Measurements from ENCODE around the gene ADAMTS7. TPM values are rescaled to one million over a fixed set of nuclear protein-coding genes. Genes with fewer than 3 reads are reported as not detected.
"Not testable (repeated sequence)": the region's sequence is repeated elsewhere in the genome, so short reads cannot be mapped to it uniquely, and the experiment has no call there.

The ADAMTS7 gene
- total RNA-seq, 1 experiment from 2014 or later: 10.7 TPM

GRCh38 chr15:78854833-78855372 is 43.6 kb upstream of the ADAMTS7 start:
- ChIA-PET CTCF (interaction anchor here (0.6 kb wide), 1 partner anchor 58 kb away, joined by 3 read pairs; no protein-coding TSS in a partner anchor), POLR2A (no interaction called here)
- TF ChIP-seq, protein P1, sequence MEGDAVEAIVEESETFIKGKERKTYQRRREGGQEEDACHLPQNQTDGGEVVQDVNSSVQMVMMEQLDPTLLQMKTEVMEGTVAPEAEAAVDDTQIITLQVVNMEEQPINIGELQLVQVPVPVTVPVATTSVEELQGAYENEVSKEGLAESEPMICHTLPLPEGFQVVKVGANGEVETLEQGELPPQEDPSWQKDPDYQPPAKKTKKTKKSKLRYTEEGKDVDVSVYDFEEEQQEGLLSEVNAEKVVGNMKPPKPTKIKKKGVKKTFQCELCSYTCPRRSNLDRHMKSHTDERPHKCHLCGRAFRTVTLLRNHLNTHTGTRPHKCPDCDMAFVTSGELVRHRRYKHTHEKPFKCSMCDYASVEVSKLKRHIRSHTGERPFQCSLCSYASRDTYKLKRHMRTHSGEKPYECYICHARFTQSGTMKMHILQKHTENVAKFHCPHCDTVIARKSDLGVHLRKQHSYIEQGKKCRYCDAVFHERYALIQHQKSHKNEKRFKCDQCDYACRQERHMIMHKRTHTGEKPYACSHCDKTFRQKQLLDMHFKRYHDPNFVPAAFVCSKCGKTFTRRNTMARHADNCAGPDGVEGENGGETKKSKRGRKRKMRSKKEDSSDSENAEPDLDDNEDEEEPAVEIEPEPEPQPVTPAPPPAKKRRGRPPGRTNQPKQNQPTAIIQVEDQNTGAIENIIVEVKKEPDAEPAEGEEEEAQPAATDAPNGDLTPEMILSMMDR (IDR thresholded peaks at IDR 0.05; ENCODE audit: unreplicated experiment): no peak
- BruUV-seq (replicated peaks): no TSS peak
- Mint-ChIP-seq H3K9me3 (ENCODE audit: unreplicated experiment) (no peaks in the 10 kb centered on the region), H3K27ac (ENCODE audit: low read depth, unreplicated experiment) (no peak overlapping the region), H3K4me3 (ENCODE audit: unreplicated experiment) (no peak overlapping the region), H3K36me3 (ENCODE audit: insufficient read depth, unreplicated experiment) (peaks cover 4% of the 10 kb centered on the region), H3K27me3 (ENCODE audit: insufficient read depth, unreplicated experiment) (no peaks in the 10 kb centered on the region), H3K4me1 (ENCODE audit: insufficient read depth, unreplicated experiment) (no peaks in the 10 kb centered on the region)
- intact Hi-C loops (cut with micrococcal nuclease): no loop called here
- no peak for DNase-seq (ENCODE audit: unreplicated experiment)

DNA sequence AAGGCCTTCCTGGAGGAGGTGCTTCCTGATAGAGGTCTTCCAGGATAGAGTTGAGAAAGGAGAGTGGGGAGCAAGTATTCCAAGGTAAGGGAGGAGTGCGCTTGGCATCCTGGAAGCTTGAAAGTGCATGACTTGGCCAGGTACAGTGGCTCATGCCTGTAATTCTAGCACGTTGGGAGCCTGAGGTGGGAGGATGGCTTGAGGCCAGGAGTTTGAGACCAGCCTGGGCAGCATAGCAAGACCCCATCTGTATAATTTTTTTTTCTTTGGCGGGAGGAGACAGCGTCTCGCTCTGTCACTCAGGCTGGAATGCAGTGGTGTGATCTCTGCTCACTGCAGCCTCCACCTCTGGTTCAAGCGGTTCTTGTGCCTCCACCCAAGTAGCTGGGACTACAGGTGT is 42.2 kb upstream of the ADAMTS7 start:
- CTCF ChIA-PET: no interaction called here
- TF ChIP-seq, protein P1 (IDR thresholded peaks at IDR 0.05; ENCODE audit: unreplicated experiment): no peak
- Mint-ChIP-seq H3K36me3 (ENCODE audit: insufficient read depth, unreplicated experiment) (no peaks in the 10 kb centered on the region), H3K4me1 (ENCODE audit: insufficient read depth, unreplicated experiment) (no peaks in the 10 kb centered on the region), H3K27me3 (ENCODE audit: insufficient read depth, unreplicated experiment) (no peaks in the 10 kb centered on the region), H3K27ac (ENCODE audit: low read depth, unreplicated experiment) (no peak overlapping the region), H3K4me3 (ENCODE audit: unreplicated experiment) (no peak overlapping the region), H3K9me3 (ENCODE audit: unreplicated experiment) (no peaks in the 10 kb centered on the region)
- POLR2A ChIA-PET: no interaction called here
- no peak for DNase-seq (ENCODE audit: unreplicated experiment)
- BruUV-seq (replicated peaks): no TSS peak
- intact Hi-C loops (cut with micrococcal nuclease): no loop called here

GRCh38 chr15:78850941-78851755 is 39.9 kb upstream of the ADAMTS7 start:
- H3K4me1 Mint-ChIP-seq (ENCODE audit: insufficient read depth, unreplicated experiment): no peaks in the 10 kb centered on the region
- H3K27ac Mint-ChIP-seq (ENCODE audit: low read depth, unreplicated experiment): no peak overlapping the region
- BruUV-seq (replicated peaks): no TSS peak
- H3K36me3 Mint-ChIP-seq (ENCODE audit: insufficient read depth, unreplicated experiment): no peaks in the 10 kb centered on the region
- TF ChIP-seq, protein P1 (IDR thresholded peaks at IDR 0.05; ENCODE audit: unreplicated experiment): no peak
- ChIA-PET POLR2A (no interaction called here), CTCF (interaction anchor here (0.6 to 0.9 kb wide), 3 partner anchors 100 to 1922 kb away, joined by 3 to 4 read pairs (median 3); no protein-coding TSS in a partner anchor)
- H3K27me3 Mint-ChIP-seq (ENCODE audit: insufficient read depth, unreplicated experiment): no peaks in the 10 kb centered on the region
- no peaks in the 10 kb centered on the region for H3K9me3 Mint-ChIP-seq (ENCODE audit: unreplicated experiment)
- intact Hi-C loops (cut with micrococcal nuclease): no loop called here
- no peak overlapping the region for H3K4me3 Mint-ChIP-seq (ENCODE audit: unreplicated experiment)
- DNase-seq (ENCODE audit: unreplicated experiment): no peak

DNA sequence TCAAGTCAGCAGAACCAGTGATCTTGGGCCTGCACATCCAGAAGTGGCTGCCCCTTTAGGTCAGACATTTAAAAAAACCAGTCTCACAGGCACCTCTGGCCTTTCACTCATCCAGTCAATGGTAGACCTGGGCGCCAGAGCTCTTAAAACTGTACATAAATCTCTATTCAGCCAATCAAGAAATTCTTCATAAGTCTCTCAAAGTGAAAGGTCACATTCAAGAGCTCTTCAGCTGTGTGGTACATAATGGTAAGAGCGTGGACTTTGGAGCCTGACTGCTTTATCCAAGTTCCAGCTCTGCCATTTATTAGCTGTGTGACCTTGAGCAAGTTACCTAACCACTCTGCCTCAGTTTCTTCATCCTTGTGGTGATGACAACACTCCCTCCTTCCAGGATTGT is 39.1 kb upstream of the ADAMTS7 start:
- Mint-ChIP-seq H3K36me3 (ENCODE audit: insufficient read depth, unreplicated experiment) (no peaks in the 10 kb centered on the region), H3K27ac (ENCODE audit: low read depth, unreplicated experiment) (no peak overlapping the region), H3K27me3 (ENCODE audit: insufficient read depth, unreplicated experiment) (no peaks in the 10 kb centered on the region), H3K4me3 (ENCODE audit: unreplicated experiment) (no peak overlapping the region), H3K9me3 (ENCODE audit: unreplicated experiment) (no peaks in the 10 kb centered on the region), H3K4me1 (ENCODE audit: insufficient read depth, unreplicated experiment) (no peaks in the 10 kb centered on the region)
- CTCF ChIA-PET: interaction anchor here (0.6 to 0.7 kb wide), 2 partner anchors 129 to 262 kb away, joined by 3 read pairs; no protein-coding TSS in a partner anchor
- intact Hi-C loops (cut with micrococcal nuclease): no loop called here
- TF ChIP-seq, protein P1 (IDR thresholded peaks at IDR 0.05; ENCODE audit: unreplicated experiment): no peak
- no TSS peak for BruUV-seq (replicated peaks)
- POLR2A ChIA-PET: no interaction called here
- no peak for DNase-seq (ENCODE audit: unreplicated experiment)

GRCh38 chr15:78847387-78847906 is 36.2 kb upstream of the ADAMTS7 start:
- H3K36me3 Mint-ChIP-seq (ENCODE audit: insufficient read depth, unreplicated experiment); H3K27ac Mint-ChIP-seq (ENCODE audit: low read depth, unreplicated experiment); POLR2A ChIA-PET; intact Hi-C loops (cut with micrococcal nuclease); H3K4me3 Mint-ChIP-seq (ENCODE audit: unreplicated experiment); DNase-seq (ENCODE audit: unreplicated experiment); H3K4me1 Mint-ChIP-seq (ENCODE audit: insufficient read depth, unreplicated experiment); H3K27me3 Mint-ChIP-seq (ENCODE audit: insufficient read depth, unreplicated experiment); BruUV-seq (replicated peaks); H3K9me3 Mint-ChIP-seq (ENCODE audit: unreplicated experiment): not testable (repeated sequence)
- CTCF ChIA-PET: interaction anchor here (0.6 to 1.1 kb wide), 2 partner anchors 21 to 124 kb away, joined by 3 read pairs; no protein-coding TSS in a partner anchor

DNA sequence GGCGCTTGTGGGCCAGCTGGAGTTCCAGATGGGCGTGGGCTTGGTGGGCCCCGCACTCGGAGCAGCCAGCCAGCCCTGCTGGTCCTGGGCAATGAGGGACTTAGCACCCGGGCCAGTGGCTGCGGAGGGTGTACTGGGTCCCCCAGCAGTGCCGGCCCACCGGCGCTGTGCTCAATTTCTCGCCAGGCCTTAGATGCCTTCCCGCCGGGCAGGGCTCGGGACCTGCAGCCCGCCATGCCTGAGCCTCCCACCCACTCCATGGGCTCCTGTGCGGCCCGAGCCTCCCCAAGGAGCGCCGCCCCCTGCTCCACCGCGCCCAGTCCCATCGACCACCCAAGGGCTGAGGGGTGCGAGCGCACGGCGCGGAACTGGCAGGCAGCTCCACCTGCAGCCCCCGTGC is 35.6 kb upstream of the ADAMTS7 start:
- H3K27me3 Mint-ChIP-seq (ENCODE audit: insufficient read depth, unreplicated experiment); DNase-seq (ENCODE audit: unreplicated experiment); H3K9me3 Mint-ChIP-seq (ENCODE audit: unreplicated experiment); H3K4me3 Mint-ChIP-seq (ENCODE audit: unreplicated experiment); H3K36me3 Mint-ChIP-seq (ENCODE audit: insufficient read depth, unreplicated experiment); intact Hi-C loops (cut with micrococcal nuclease); BruUV-seq (replicated peaks); H3K4me1 Mint-ChIP-seq (ENCODE audit: insufficient read depth, unreplicated experiment); H3K27ac Mint-ChIP-seq (ENCODE audit: low read depth, unreplicated experiment); POLR2A ChIA-PET: not testable (repeated sequence)
- CTCF ChIA-PET: interaction anchor here (0.6 kb wide), 1 partner anchor 124 kb away, joined by 3 read pairs; no protein-coding TSS in a partner anchor

Data from MCF 10A (cell line).